LoVo (cell line): Measurements from ENCODE around the gene DECR2.

ENCODE experiments used
- DNase-seq: peaks from one replicate; pipeline ENCODE4 v3.0.0-alpha.2; 2016; ENCODE audit warnings: low spot score

Gene DECR2

GRCh38 chr16:444027-444426 lies 42.3 kb downstream of the DECR2 start:
- no peak for DNase-seq

GRCh38 chr16:445566-445965 lies 43.9 kb downstream of the DECR2 start:
- DNase-seq: no peak

DNA sequence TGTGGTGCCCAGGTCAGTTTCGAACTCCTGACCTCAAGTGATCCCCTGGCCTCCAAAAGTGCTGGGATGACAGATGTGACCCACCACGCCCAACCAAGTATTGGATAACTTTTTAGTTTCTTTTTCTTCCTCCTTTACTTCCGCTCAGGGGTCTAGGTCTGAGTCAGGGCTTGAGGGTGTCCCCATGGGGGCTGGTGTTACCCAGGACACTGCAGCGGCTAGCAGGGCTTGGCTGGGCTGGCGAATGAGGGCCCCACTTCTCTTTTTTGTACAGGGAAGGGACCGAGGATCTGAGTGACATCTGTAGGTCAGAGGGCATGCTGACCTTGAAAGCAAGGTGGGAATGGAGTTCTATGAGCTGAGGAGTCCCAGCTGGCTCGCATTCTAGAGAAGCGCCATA lies 48.7 kb downstream of the DECR2 start:
- no peak for DNase-seq

GRCh38 chr16:450785-451512 lies 49.3 kb downstream of the DECR2 start:
- no peak for DNase-seq

- DNase-seq: no peak
These were observed 52.8 kb downstream of the DECR2 start for GRCh38 chr16:454397-454940.

DNA sequence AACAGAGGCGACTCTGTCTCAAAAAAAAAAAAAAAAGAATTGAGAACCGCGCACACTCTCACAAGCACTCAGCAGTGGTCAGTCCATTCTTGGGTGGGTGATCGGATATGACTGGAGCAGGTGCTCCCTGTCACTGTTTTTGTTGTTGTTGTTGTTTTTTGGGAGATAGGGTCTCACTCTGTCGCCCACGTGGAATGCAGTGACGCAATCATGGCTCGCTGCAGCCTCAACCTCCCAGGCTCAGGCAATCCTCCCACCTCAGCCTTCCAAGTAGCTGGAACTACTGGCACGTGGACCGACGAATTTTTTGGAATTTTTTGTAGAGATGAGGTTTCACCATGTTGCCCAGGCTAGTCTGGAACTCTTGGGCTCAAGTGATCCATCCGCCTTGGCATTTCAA lies 53.8 kb downstream of the DECR2 start:
- DNase-seq: no peak

GRCh38 chr16:456891-457483 lies 55.3 kb downstream of the DECR2 start:
- DNase-seq: no peak

- DNase-seq: no peak
These were observed 56.2 kb downstream of the DECR2 start for GRCh38 chr16:457732-458400.

DNA sequence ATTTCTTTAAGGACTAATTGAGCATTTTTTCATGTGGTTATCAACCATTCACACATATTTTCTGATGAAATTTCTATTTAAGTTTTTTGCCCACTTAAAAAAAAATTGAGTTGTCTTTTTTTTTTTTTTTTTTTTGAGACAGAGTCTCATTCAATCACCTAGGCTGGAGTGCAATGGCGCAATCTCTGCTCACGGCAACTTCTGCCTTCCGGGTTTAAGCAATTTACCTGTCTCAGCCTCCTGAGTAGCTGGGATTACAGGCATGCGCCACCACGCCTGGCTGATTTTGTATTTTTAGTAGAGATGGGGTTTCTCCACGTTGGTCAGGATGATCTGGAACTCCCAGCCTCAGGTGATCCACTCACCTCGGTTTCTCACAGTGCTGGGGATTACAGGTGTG lies 58.1 kb downstream of the DECR2 start:
- no peak for DNase-seq

GRCh38 chr16:460787-461186 lies 59.1 kb downstream of the DECR2 start:
- no peak for DNase-seq
